ENCODE results near the gene LILRA1.
"Not testable (repeated sequence)": the region's sequence is repeated elsewhere in the genome, so short reads cannot be mapped to it uniquely, and the experiment has no call there.

LILRA1 gene

DNA sequence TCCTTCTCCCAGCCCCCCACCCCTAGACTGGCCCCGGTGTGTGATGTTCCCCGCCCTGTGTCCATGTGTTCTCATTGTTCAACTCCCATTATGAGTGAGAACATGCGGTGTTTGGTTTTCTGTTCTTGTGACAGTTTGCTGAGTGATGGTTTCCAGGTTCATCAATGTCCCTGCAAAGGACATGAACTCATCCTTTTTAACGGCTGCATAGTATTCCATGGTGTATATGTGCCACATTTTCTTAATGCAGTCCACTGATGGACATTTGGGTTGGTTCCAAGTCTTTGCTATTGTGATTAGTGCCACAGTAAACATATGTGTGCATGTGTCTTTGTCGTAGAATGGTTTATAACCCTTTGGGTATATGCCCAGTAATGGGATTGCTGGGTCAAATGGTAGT, 15.2 kb upstream of the LILRA1 start:
- not testable (repeated sequence) for DNase-seq

DNA sequence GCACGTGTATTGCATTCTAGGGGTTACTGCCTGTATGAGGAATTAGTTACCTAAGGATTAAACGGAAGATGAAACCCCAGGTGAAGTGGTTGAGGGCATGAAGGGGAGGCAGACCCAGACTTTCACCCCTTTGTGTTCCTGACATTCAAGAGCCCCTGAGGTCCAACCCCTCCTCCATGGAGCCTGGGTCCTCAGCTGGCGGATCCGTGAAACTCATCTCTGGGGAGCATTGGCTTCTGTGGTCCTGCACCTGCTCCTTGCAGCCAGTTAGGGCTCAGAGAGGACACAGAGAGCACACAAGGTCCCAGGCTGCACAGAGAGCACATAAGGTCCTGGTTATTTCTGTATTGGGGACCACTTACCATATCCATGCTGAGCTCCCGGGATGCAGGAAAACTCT, 7.0 kb upstream of the LILRA1 start:
- DNase-seq, result no peak

DNA sequence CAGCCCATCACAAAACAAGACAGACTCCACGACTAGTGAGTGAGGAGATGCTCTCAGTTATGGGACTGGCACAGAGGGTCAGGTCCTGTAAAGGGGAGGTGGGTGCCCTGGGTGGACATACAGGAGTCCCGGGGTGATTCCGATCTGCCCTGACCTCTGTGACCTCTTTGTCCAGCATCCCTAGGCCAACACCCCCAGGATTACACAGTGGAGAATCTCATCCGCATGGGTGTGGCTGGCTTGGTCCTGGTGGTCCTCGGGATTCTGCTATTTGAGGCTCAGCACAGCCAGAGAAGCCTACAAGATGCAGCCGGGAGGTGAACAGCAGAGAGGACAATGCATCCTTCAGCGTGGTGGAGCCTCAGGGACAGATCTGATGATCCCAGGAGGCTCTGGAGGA, 6.4 kb upstream of the LILRA1 start:
- DNase-seq, result no peak

DNA sequence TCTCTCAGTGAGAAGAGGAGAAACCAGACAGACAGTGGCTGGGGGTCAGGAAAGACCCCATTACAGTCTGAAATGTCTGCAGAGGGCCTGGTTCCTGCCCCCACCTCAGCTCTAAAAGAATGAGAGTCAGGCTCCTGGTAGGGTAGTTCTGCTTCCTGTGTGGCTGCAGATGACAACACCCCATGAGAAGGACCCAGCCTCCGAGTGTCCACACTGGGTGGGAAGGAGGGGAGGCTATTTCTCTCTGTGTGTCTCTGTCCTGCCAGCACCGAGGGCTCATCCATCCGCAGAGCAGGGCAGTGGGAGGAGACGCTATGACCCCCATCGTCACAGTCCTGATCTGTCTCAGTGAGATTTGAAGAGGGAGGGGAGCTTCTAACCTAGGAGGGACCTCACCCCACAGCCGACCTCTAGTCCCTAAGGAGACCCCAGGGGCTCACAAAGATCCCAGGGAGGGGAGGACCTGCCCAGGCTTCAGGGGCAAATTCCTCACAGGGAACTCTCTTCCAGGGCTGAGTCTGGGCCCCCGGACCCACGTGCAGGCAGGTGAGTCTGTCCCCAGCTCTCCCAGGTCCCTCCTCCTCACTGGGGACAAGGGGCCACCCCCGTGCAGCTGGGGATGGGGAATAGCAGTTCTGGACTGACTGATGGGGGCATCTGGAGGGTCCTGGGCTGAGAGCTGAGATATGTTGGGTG, 647 bp downstream of the LILRA1 start:
- DNase-seq, result not testable (repeated sequence)

DNA sequence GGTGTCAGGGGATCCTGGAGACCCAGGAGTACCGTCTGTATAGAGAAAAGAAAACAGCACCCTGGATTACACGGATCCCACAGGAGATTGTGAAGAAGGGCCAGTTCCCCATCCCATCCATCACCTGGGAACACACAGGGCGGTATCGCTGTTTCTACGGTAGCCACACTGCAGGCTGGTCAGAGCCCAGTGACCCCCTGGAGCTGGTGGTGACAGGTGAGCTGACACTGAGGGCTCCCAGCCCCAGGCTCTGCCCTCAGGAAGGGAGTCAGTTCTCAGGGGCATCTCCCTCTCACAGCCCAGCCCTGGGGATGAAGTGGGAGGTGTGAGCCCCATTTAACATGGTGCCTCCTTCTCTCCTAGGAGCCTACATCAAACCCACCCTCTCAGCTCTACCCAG, 1.3 kb downstream of the LILRA1 start:
- no peak for DNase-seq

DNA sequence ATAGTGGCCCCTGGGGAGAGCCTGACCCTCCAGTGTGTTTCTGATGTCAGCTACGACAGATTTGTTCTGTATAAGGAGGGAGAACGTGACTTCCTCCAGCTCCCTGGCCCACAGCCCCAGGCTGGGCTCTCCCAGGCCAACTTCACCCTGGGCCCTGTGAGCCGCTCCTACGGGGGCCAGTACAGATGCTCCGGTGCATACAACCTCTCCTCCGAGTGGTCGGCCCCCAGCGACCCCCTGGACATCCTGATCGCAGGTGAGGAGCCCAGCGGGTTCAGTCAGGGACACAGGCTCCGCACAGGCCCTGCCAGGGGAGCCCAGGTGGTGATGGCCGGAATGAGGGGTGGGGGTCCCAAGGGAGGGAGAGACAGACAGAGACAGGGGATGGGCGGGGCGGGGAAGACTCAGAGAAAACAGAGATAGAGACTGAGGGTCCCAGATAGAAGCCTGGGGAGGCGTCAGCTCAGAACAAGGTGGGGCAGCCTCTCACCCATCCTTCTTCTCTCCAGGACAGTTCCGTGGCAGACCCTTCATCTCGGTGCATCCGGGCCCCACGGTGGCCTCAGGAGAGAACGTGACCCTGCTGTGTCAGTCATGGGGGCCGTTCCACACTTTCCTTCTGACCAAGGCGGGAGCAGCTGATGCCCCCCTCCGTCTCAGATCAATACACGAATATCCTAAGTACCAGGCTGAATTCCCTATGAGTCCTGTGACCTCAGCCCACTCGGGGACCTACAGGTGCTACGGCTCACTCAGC, 2.4 kb downstream of the LILRA1 start:
- not testable (repeated sequence) for DNase-seq

DNA sequence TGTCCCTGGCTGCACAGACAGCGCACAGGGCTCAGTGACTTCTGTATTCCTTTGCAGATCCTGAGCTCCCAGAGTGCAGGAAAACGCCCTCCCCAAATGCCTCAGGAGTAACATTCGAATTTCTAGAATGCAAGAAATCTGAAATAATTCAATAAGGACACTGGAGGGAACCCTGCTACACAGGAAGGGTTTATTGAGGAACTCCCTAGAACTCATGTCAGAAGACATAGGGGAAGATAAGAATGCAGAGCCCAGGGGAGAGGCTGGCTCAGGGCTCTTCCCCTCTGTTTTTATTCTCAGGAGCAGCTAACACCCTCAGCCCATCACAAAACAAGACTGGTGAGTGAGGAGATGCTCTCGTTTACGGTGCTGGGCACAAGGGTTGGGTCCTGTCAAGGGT, 6.8 kb downstream of the LILRA1 start:
- DNase-seq, result no peak

DNA sequence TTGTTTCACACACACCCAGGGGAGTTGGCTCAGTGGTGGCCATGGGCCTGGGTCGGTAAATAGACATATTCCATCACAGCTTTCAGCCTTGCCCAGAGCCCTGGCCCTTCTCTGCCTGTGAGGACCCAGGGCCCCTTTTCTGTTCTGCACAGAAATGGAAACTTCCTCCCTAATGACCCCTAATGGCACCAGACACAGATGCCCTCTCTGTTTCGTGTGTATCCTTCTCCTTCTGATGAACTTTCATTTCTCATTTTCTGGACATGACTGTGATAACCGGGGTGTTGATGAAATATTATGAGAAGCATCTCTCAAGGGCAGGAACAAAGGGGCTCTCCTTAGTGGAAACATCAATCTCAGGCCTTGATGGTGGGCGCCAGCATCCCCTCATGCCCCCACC, 12.8 kb downstream of the LILRA1 start:
- DNase-seq, result no peak

DNA sequence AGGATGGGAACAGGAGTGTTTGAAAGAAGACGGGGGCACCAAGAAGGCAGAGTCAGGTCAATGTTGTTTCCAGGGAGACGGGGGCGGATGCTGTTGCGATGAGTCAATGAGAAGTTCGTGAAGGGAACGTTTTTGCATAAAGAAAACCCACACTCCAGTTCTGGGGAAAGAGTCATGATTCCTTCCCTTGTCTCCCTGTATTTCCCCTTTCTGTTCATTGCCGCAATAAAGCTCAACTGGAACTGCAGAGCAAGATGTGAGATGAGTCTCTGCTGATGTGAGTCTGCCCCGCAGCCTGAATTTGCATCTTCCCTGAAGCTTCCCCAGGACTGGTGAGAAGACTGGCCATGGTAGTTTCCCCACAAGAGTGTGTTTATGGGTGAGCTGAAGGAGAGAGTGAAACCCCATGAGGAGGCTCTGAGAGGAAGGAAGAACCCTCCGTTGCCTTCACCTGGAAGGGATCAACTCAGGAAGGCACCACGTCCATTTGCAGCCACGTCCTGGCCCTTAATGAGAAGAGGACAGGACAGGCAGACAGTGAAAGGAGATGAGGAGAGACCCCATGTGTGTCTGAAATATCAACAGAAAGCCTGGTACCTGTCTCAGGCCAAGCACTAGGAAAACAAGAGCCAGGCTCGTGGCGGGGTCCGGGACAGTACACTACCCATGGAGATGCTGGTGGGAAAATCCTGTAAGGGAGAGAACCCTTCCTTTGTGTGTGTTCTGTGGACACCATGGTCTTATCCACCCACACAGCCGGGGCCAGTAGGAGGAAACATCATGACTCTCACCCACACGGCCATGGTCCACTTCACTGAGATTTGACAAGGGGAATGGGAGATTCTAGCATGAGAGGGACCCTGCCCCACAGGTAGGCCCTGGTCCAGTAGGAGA, 13.7 kb downstream of the LILRA1 start:
- no peak for DNase-seq

DNA sequence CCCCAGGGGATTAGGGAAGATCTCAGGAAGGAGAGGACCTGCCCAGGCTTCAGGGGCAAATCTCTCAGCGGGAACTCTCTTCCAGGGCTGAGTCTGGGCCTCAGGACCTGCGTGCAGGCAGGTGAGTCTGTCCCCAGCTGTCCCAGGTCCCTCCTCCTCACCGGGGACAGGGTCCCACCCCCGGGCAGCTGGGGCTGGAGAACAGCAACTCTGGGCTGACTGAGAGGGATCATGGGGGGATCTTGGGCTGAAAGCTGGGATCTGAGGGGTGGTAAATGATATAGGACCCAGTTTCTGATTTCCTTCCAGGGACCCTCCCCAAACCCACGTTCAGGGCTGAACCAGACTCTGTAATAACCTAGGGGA, 14.3 kb downstream of the LILRA1 start:
- DNase-seq, result no peak

DNA sequence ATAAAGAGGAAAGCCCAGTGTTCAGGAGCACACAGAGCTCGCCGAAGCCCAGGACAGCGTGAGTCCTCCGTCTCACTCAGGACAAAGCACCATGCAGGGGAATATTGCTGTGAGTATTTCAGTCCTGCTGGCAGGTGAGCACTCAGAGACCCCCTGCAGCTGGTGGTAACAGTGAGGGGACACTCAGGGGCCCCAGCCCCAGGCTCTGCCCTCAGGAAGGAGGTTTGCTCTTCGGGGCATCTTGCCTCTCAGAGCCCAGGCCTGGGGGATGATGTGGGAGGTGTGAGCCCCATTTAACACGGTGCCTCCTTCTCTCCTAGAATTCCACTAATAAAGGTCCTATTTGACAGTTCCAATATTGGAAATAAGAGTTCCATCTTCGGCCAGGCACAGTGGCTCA, 14.8 kb downstream of the LILRA1 start:
- no peak for DNase-seq

DNA sequence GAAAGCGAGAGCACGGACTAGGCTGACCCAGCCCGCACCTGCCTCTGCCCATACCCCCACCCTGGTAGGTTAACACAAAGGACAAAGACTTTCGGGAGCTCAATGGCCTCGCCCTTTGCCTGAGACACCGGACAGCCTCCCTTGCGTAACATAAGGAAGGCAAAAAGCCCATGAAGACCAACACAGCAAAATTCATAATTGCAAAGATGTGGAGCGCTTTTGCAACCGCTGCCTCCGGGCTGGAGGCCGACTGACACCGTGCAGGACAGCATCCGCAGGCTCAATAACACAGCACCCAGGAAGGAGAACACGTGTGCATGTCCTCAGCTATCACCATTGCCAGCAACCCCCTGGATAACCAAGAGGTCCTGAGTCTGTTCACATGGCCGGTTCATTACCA, 15.4 kb downstream of the LILRA1 start:
- DNase-seq, result no peak

DNA sequence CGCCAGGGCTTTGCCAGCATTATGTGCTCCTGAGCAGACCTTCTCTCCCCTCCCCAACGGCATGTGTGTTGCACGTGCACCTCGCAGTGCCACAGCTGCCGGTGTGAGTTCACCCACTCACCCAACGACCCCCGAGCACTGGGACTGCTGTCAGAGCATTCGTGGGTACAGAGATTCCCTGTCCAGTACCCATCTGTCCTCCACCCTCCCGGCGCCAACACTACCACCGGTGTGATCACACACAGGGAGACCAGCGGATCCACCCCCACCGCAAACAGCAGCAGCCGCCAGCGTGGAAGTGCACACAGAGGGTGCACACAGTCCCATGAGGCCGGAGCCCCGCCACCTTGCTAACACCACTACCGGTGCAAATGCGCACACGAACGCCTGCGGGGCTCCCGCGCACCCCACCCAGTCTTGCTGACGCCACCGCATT, 15.9 kb downstream of the LILRA1 start:
- no peak for DNase-seq

DNA sequence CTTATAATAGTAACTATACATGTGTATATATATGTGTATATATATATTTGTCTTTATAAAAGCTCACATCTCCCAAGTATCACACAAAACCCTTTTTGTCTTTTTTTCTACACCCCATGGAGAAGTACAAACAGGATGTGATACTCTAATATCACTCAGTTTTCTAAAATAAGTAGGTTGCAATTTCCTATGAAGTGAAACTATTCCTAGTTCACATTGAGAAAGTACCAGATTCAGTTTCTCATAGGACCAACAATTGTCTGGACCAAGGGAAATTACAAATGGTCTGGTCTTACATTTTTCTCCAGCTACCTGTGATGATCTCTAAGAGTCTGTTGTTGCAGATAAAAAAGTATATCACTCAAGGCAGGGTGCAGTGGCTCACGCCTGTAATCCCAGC, 19.0 kb downstream of the LILRA1 start:
- no peak for DNase-seq

DNA sequence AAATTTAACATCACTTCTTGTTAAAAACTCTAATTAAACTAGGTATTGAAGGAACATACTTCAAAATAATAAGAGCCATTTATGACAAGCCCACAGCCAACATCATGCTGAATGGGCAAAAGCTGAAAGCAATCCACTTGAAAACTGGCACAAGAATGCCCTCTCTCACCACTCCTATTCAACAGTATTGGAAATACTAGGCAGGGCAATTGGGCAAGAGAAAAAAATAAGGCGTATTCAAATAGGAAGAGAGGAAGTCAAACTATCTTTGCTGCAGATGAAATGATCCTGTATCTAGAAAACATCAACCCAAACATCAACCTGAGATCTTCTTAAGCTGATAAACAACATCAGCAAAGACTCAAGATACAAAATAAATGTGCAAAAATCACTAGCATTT, 21.3 kb downstream of the LILRA1 start:
- DNase-seq, result no peak

DNA sequence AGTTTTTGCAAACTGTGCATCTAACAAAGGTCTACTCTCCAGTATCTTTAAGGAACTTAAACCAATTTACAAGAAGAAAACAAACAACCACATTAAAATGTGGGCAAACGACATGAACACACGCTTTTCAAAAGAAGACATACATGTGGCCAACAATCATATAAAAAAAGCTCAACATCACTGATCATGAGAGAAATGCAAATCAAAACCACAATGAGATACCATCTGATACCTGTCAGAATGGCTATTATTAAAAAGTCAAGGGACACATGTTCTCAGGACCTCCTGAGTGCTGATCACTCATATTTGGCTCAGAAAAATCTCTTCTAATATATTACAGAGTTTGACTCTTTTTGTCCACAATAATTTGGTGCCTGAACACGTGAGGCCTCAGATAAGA, 22.6 kb downstream of the LILRA1 start:
- DNase-seq, result no peak

DNA sequence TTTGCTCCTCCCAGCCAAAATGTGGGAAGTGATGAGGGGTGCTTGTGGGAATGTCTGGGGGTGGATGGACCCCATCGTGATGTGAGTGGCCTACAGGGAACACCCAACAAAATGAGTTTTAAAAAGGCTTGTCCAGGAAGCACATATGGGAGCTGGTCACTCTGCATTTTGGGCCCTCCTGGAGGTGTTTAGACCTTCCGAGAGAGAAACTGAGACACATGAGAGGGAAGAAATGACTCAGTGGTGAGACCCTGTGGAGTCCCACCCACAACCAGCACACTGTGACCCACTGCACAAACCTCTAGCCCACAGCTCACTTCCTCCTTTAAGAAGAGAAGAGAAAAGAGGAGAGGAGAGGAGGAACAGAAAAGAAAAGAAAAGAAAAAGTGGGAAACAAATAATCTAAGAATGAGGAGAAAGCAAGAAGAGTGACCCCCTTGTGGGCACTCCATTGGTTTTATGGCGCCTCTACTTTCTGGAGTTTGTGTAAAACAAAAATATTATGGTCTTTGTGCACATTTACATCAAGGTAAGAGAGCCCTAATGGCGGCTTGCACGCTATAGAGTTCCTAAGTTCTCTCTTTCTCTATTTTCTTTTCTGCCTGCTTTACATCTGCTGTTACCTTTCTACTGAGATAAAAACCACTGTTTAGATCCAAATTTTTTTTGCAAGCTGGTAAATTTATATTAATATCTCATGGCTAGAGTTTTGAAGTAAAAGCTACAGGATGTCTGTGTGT, 23.6 kb downstream of the LILRA1 start:
- DNase-seq, result no peak

DNA sequence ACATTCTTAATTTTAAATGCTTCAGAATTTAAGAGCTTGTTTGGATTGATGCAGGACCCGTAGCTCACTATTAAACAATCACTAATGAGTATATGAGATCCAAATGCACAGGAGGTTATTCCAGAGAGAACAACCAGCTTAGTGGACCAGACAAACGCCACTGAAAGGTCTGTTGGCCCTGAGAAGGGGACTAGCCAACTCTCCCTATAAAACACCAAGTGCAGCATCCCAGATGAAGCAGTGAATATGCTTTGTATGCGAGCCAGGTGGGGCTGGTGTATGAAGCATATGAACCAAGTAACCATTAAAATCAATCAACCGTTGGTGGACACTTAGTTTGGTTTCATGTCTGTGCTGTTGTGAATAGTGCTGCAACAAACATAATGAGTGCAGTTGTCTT, 27.0 kb downstream of the LILRA1 start:
- DNase-seq, result no peak

DNA sequence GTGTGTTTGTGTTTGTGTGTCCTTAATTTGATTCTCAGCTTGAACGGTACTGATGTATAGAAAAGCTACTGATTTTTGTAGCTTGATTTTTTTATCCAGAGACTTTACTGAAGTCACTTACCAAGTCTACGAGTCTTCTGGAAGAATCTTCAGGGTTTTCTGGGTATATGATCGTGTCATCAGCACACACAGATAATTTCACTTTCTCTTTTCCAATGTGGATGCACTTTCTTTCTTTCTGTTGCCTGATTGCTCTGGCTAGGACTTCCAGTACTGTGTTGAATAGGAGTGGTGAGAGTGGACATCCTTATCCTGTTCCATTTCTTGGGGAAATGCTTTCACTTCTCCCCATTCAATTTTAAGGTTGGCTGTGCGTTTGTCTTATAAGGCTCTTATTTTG, 29.0 kb downstream of the LILRA1 start:
- no peak for DNase-seq

DNA sequence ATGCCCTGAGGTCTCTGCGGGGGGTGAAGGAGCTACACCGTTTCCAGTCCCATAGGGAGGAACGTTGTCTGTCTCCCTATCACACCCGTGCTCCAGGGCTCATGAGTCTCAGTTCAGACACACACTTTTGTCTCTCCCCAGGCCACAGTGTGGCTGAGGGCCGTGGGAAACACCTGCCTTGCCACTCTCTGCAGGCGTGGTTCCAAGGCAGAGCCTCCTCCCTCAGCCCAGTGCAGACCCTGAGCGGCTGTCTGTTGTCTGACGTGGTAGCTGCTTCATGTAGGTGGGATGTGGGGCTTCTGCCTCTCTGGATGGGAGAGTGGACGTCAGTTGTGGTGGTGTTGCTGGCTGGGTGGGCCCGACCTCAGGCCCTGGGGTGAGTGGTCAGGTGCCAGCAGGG, 30.8 kb downstream of the LILRA1 start:
- not testable (repeated sequence) for DNase-seq

DNA sequence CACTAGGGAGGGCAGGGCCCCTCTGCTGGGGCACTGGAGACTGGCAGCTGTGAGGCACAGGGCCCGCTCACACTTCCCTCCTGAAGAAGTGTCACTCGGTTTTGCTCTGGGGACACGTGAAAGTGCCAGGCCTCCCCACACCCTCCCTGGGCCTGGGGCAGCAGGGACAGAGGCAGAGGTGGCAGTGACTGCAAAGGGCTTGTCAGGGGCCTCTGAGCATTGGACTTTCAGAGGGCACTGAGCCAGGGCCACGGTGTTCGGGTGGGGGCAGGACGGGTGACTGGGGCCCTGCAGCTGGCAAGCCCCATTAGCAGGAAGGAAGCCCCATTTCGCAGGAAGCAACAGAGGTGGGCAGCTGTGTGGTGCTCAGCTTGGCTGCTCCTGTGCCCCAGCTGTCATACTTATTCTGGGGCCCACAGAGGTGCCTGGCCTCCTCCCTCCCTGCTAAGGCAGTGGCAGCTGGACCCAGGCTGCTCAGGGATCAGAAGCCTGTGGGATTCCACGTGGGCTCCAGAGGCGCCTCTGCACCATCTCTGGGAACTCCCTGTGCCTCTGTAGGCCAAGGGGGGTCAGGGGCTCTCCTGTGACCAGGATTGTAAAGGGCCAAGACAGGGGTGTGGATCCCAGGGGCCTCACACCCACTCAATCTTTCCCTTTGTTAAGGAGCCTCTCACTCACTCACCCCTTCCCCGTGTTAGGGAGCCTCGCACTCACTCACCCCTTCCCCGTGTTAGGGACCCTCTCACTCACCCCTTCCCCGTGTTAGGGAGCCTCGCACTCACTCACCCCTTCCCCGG, 31.7 kb downstream of the LILRA1 start:
- not testable (repeated sequence) for DNase-seq

DNA sequence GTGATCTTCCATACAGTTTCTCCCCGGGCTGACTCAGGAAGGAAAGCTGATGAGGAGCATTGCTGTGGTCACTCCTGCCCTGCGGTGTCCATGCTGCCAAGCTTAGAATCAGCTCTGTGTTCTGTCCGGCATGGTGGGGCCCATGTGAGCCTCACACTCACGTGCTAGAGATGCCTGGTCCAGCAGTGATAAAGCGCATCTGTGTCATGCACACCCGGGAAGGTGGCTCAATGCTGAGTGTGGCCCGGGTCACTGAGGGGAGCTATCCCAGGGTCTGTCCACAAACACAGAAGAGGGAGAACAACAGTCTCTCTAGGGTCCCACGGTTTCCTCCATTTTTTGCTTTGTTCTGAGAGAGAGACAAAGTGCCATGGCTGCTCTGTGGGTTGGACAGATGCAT, 33.3 kb downstream of the LILRA1 start:
- no peak for DNase-seq

Data from T1000 (cell line).